ENCODE measurements around the gene UTP25.

The UTP25 gene

GRCh38 chr1:209805875-209806760 lies 21.7 kb upstream of the UTP25 start, which contains the start of gene IRF6:
TSS of gene IRF6 (minus strand) at chr1:209806142. CDS start at chr1:209801413, 4,729 bp downstream.
- FAIRE-seq, result peak; percentile 5

GRCh38 chr1:209807509-209807908 lies 20.3 kb upstream of the UTP25 start:
- no peak for FAIRE-seq

- no peak for FAIRE-seq
These were observed 19.7 kb upstream of the UTP25 start for GRCh38 chr1:209808059-209808581.

- FAIRE-seq, result no peak
These were observed 18.2 kb upstream of the UTP25 start for GRCh38 chr1:209809611-209810010.

- FAIRE-seq, result no peak
These were observed 17.0 kb upstream of the UTP25 start for GRCh38 chr1:209810783-209811182.

GRCh38 chr1:209813902-209814301 lies 13.9 kb upstream of the UTP25 start:
- FAIRE-seq, result no peak

GRCh38 chr1:209815490-209815889 lies 12.3 kb upstream of the UTP25 start:
- FAIRE-seq, result no peak

- no peak for FAIRE-seq
These were observed 11.8 kb upstream of the UTP25 start for GRCh38 chr1:209815931-209816341.

- no peak for FAIRE-seq
These were observed 10.8 kb upstream of the UTP25 start for GRCh38 chr1:209816923-209817322.

- FAIRE-seq, result no peak
These were observed 10.1 kb upstream of the UTP25 start for GRCh38 chr1:209817691-209818090.

- no peak for FAIRE-seq
These were observed 8.7 kb upstream of the UTP25 start for GRCh38 chr1:209819058-209819457.

- FAIRE-seq, result no peak
These were observed 6.8 kb upstream of the UTP25 start for GRCh38 chr1:209820986-209821385.

- FAIRE-seq, result no peak
These were observed 5.1 kb upstream of the UTP25 start for GRCh38 chr1:209822706-209823105.

- no peak for FAIRE-seq
These were observed 4.4 kb upstream of the UTP25 start for GRCh38 chr1:209823143-209824041.

GRCh38 chr1:209825591-209826434 lies 2.0 kb upstream of the UTP25 start:
- no peak for FAIRE-seq

- no peak for FAIRE-seq
These were observed 1.9 kb downstream of the UTP25 start for GRCh38 chr1:209829716-209830115.

GRCh38 chr1:209830722-209831121 lies 3.0 kb downstream of the UTP25 start:
- FAIRE-seq, result no peak

GRCh38 chr1:209831615-209832014 lies 3.8 kb downstream of the UTP25 start:
- no peak for FAIRE-seq

- no peak for FAIRE-seq
These were observed 8.1 kb downstream of the UTP25 start for GRCh38 chr1:209835782-209836298.

- no peak for FAIRE-seq
These were observed 9.9 kb downstream of the UTP25 start for GRCh38 chr1:209837671-209838070.

GRCh38 chr1:209838537-209838936 lies 10.8 kb downstream of the UTP25 start:
- no peak for FAIRE-seq

Data from colon (tissue), 2 donors.